WTC11 (cell line): ENCODE data around the gene NR3C2. TPM values are rescaled to one million over a fixed set of nuclear protein-coding genes. Genes with fewer than 3 reads are reported as not detected.

Source experiments
- ATAC-seq: fragments of 200-7000 bp; cut with Tn5 transposase; 2 replicates; pipeline ENCODE4 v1.10.0; 2021; ENCODE audit warnings: mild to moderate bottlenecking, moderate library complexity
- CTCF ChIA-PET: fragments of 300-600 bp; sonication (Branson Sonifier 250); formaldehyde crosslinking; loops from one replicate; lab custom pipeline; 2021; ENCODE audit warnings: antibody characterized with exemption; lab: Charles Lee
- POLR2A ChIA-PET: fragments of 350-600 bp; sonication (Branson Sonifier 250); formaldehyde crosslinking; loops from one replicate; lab custom pipeline; 2021; ENCODE audit warnings: antibody characterized with exemption; lab: Charles Lee
- DNase-seq: peaks from one replicate; pipeline ENCODE4 v3.0.0; 2021; ENCODE audit warnings: low spot score
- H3K27ac Mint-ChIP-seq: 2 replicates; pipeline ENCODE4 v1.8.0; 2021; ENCODE audit warnings: mixed read lengths
- H3K27me3 Mint-ChIP-seq: 2 replicates; pipeline ENCODE4 v1.8.0; 2021; ENCODE audit warnings: low read depth, mild to moderate bottlenecking, moderate library complexity, mixed read lengths
- H3K36me3 Mint-ChIP-seq: 2 replicates; pipeline ENCODE4 v1.8.0; 2021; ENCODE audit warnings: mixed read lengths
- H3K4me1 Mint-ChIP-seq: 2 replicates; pipeline ENCODE4 v1.8.0; 2022; ENCODE audit warnings: mixed read lengths
- H3K4me3 Mint-ChIP-seq: 2 replicates; pipeline ENCODE4 v1.8.0; 2021; ENCODE audit warnings: mild to moderate bottlenecking, moderate library complexity, mixed read lengths
- H3K9me3 Mint-ChIP-seq: 2 replicates; pipeline ENCODE4 v1.8.0; 2021; ENCODE audit warnings: mixed read lengths
- AR ChIP-seq: fragments of 250-450 bp; sonication (Bioruptor Pico); IDR thresholded peaks from 2 replicates; pipeline ENCODE4 v1.9.0; 2021; ENCODE audit warnings: mild to moderate bottlenecking
- ARID4B ChIP-seq: sonication (generic); formaldehyde crosslinking; IDR thresholded peaks from 2 replicates; pipeline ENCODE4 v1.8.0; 2023; ENCODE audit warnings: missing genetic modification reagents, mild to moderate bottlenecking, borderline replicate concordance
- ATF6 ChIP-seq: sonication (generic); formaldehyde crosslinking; IDR thresholded peaks from 2 replicates; pipeline ENCODE4 v1.8.1; 2023; ENCODE audit warnings: mild to moderate bottlenecking, missing genetic modification reagents
- ERG ChIP-seq: fragments of 250-450 bp; sonication (Bioruptor Pico); IDR thresholded peaks from 2 replicates; pipeline ENCODE4 v1.8.0; 2021; ENCODE audit warnings: mild to moderate bottlenecking
- FOXK1 ChIP-seq: sonication (generic); formaldehyde crosslinking; IDR thresholded peaks from 2 replicates; pipeline ENCODE4 v1.8.0; 2022; ENCODE audit warnings: mild to moderate bottlenecking, moderate library complexity, missing genetic modification reagents
- GTF2I ChIP-seq: fragments of 250-450 bp; sonication (Bioruptor Pico); conservative IDR thresholded peaks from 2 replicates; pipeline ENCODE4 v1.4.0; 2021; ENCODE audit warnings: mild to moderate bottlenecking
- HMGXB4 ChIP-seq: sonication (generic); formaldehyde crosslinking; IDR thresholded peaks from 2 replicates; pipeline ENCODE4 v1.8.1; 2023; ENCODE audit warnings: mild to moderate bottlenecking, moderate library complexity, missing genetic modification reagents
- NR2C2 ChIP-seq: sonication (generic); formaldehyde crosslinking; IDR thresholded peaks from 2 replicates; pipeline ENCODE4 v1.8.0; 2022; ENCODE audit warnings: mild to moderate bottlenecking, missing genetic modification reagents
- STAT6 ChIP-seq: sonication (generic); formaldehyde crosslinking; conservative IDR thresholded peaks from 2 replicates; pipeline ENCODE4 v1.8.1; 2023; ENCODE audit warnings: mild to moderate bottlenecking, low read depth, missing genetic modification reagents, moderate library complexity
- TEAD4 ChIP-seq: sonication (generic); formaldehyde crosslinking; IDR thresholded peaks from 2 replicates; pipeline ENCODE4 v1.8.0; 2022; ENCODE audit warnings: mild to moderate bottlenecking, missing genetic modification reagents
- ZNF121 ChIP-seq: sonication (generic); formaldehyde crosslinking; IDR thresholded peaks from 2 replicates; pipeline ENCODE4 v1.8.0; 2023; ENCODE audit warnings: missing genetic modification reagents
- ZNF317 ChIP-seq: sonication (generic); formaldehyde crosslinking; IDR thresholded peaks from 2 replicates; pipeline ENCODE4 v1.8.1; 2023; ENCODE audit warnings: low read depth, mild to moderate bottlenecking, moderate library complexity, missing genetic modification reagents, borderline replicate concordance
- ZNF423 ChIP-seq: fragments of 250-450 bp; sonication (Bioruptor Pico); IDR thresholded peaks from 2 replicates; pipeline ENCODE4 v2.1.2; 2022; ENCODE audit warnings: mild to moderate bottlenecking, moderate library complexity
- ZNF671 ChIP-seq: fragments of 250-450 bp; sonication (Bioruptor Pico); IDR thresholded peaks from 2 replicates; pipeline ENCODE4 v1.8.0; 2021; ENCODE audit warnings: mild to moderate bottlenecking
- total RNA-seq: library from RNA; stranded (reverse); gene quantifications from 3 replicates; pipeline ENCODE4 v1.2.3, GENCODE V29; 2021

Gene NR3C2
- total RNA-seq, 1 experiment from 2014 or later = 2.8 TPM

- DNase-seq (no peak), ATAC-seq (no peak)
- Mint-ChIP-seq H3K4me3 (no peak overlapping the region), H3K27ac (no peak overlapping the region), H3K9me3 (no peaks in the 10 kb centered on the region), H3K36me3 (no peaks in the 10 kb centered on the region), H3K4me1 (peaks cover 40% of the 10 kb centered on the region), H3K27me3 (no peaks in the 10 kb centered on the region)
- POLR2A ChIA-PET = interaction anchor here (0.6 to 0.7 kb wide), 2 partner anchors 37 to 813 kb away, joined by 4 read pairs; no protein-coding TSS in a partner anchor
- TF ChIP-seq ZNF121 (CRISPR knock-in tag) (no peak), ZNF423 (CRISPR knock-in tag) (no peak), ERG (CRISPR knock-in tag) (no peak)
- CTCF ChIA-PET = interaction anchor here (1.0 to 1.7 kb wide), 4 partner anchors 11 to 644 kb away, joined by 3 to 4 read pairs (median 4); no protein-coding TSS in a partner anchor
These were observed 381.7 kb downstream of the NR3C2 start for GRCh38 chr4:148060264-148061140.

GRCh38 chr4:148059617-148060180, 382.5 kb downstream of the NR3C2 start:
- Mint-ChIP-seq H3K36me3 (no peaks in the 10 kb centered on the region), H3K27me3 (no peaks in the 10 kb centered on the region), H3K4me1 (peaks cover 36% of the 10 kb centered on the region), H3K4me3 (no peak overlapping the region), H3K27ac (no peak overlapping the region), H3K9me3 (no peaks in the 10 kb centered on the region)
- POLR2A ChIA-PET = interaction anchor here (0.6 kb wide), 1 partner anchor 814 kb away, joined by 4 read pairs; no protein-coding TSS in a partner anchor
- DNase-seq (no peak), ATAC-seq (no peak)
- CTCF ChIA-PET = interaction anchor here (0.6 to 1.7 kb wide), 5 partner anchors 10 to 645 kb away, joined by 3 to 4 read pairs (median 4); no protein-coding TSS in a partner anchor
- TF ChIP-seq ARID4B (CRISPR knock-in tag) = no peak
- TF ChIP-seq TEAD4 (CRISPR knock-in tag) = no peak
- TF ChIP-seq GTF2I (CRISPR knock-in tag) = no peak
- no peak for TF ChIP-seq NR2C2 (CRISPR knock-in tag)
- no peak for TF ChIP-seq STAT6 (CRISPR knock-in tag)
- TF ChIP-seq AR (CRISPR knock-in tag) = no peak
- TF ChIP-seq ATF6 (CRISPR knock-in tag) = no peak
- no peak for TF ChIP-seq ZNF671
- no peak for TF ChIP-seq FOXK1 (CRISPR knock-in tag)
- no peak for TF ChIP-seq HMGXB4 (CRISPR knock-in tag)
- TF ChIP-seq ZNF317 (CRISPR knock-in tag) = no peak
